ENCODE measurements around the gene CIZ1. TPM values are rescaled to one million over a fixed set of nuclear protein-coding genes. Genes with fewer than 3 reads are reported as not detected.
A peak's percentile ranks its signal among the peaks of the same experiment; 100 is the strongest.

Gene CIZ1
- total and polyA plus RNA-seq, 9 of the 15 experiments (the other 6 are each of a cell fraction or from before 2014, with no cell fraction given) = 6.6 to 329 (median 87.8) TPM

DNA sequence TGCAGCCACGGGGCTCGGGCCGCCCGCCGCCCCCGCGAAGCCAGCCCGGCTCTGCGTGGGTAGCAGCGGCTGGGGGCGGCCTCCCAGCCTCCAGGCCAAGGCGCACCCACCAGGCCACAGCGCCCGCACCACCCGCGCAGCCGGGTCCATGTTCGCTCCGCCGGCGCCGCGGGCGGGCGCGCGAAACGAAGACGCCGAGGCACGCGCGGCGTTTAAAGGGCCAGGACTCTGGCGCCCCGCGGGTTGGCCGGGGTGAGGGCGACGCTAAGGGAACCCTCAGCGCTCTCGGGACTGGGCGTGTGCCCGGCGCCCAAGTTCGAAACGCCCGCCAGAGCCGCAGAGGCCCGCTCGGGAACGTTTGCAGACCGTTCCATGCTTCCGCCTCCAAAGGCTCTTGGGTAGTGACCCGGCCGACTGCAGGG lies 63.8 kb downstream of the CIZ1 start, which contains the start of gene PTGES2 (continued):
- TF ChIP-seq ZFP91 (CRISPR knock-in tag; IDR thresholded peaks at IDR 0.05) (peak; percentile 99), TCF7L2 (IDR thresholded peaks at IDR 0.05; ENCODE audit: low read depth, low read length) (0 out of 2 replicates have a peak, but pooled peaks have one; percentile 14), JUN (IDR thresholded peaks at IDR 0.05; ENCODE audit: borderline replicate concordance, low read depth, low read length) (no peak), JUN (CRISPR knock-in tag; IDR thresholded peaks at IDR 0.05; ENCODE audit: borderline replicate concordance) (no peak), FOXP1 (CRISPR knock-in tag; IDR thresholded peaks at IDR 0.05) (peak; percentile 32; the same call in 1 of the 2 replicates), TRIM24 (IDR thresholded peaks at IDR 0.05) (no peak), MCM5 (IDR thresholded peaks at IDR 0.05; ENCODE audit: low read depth) (no peak), CREB3 (tag; conservative IDR thresholded peaks at IDR 0.05; ENCODE audit: low read depth) (no peak), FOXA3 (CRISPR knock-in tag; conservative IDR thresholded peaks at IDR 0.05 in 1 of 2, IDR thresholded peaks at IDR 0.05 in 1 of 2) (no peak), JUND (IDR thresholded peaks at IDR 0.05; ENCODE audit: borderline replicate concordance, low read depth, low read length) (no peak), JUND (tag; IDR thresholded peaks at IDR 0.05; ENCODE audit: borderline replicate concordance, low read depth, low read length) (no peak), FOS (IDR thresholded peaks at IDR 0.05; ENCODE audit: extremely low read depth, insufficient read length) (no peak), NFXL1 (CRISPR knock-in tag; IDR thresholded peaks at IDR 0.05) (no peak), SRSF1 (IDR thresholded peaks at IDR 0.05; ENCODE audit: low read depth, low read length) (no peak), COPS2 (conservative IDR thresholded peaks at IDR 0.05) (no peak)
- TF ChIP-seq, protein P1, sequence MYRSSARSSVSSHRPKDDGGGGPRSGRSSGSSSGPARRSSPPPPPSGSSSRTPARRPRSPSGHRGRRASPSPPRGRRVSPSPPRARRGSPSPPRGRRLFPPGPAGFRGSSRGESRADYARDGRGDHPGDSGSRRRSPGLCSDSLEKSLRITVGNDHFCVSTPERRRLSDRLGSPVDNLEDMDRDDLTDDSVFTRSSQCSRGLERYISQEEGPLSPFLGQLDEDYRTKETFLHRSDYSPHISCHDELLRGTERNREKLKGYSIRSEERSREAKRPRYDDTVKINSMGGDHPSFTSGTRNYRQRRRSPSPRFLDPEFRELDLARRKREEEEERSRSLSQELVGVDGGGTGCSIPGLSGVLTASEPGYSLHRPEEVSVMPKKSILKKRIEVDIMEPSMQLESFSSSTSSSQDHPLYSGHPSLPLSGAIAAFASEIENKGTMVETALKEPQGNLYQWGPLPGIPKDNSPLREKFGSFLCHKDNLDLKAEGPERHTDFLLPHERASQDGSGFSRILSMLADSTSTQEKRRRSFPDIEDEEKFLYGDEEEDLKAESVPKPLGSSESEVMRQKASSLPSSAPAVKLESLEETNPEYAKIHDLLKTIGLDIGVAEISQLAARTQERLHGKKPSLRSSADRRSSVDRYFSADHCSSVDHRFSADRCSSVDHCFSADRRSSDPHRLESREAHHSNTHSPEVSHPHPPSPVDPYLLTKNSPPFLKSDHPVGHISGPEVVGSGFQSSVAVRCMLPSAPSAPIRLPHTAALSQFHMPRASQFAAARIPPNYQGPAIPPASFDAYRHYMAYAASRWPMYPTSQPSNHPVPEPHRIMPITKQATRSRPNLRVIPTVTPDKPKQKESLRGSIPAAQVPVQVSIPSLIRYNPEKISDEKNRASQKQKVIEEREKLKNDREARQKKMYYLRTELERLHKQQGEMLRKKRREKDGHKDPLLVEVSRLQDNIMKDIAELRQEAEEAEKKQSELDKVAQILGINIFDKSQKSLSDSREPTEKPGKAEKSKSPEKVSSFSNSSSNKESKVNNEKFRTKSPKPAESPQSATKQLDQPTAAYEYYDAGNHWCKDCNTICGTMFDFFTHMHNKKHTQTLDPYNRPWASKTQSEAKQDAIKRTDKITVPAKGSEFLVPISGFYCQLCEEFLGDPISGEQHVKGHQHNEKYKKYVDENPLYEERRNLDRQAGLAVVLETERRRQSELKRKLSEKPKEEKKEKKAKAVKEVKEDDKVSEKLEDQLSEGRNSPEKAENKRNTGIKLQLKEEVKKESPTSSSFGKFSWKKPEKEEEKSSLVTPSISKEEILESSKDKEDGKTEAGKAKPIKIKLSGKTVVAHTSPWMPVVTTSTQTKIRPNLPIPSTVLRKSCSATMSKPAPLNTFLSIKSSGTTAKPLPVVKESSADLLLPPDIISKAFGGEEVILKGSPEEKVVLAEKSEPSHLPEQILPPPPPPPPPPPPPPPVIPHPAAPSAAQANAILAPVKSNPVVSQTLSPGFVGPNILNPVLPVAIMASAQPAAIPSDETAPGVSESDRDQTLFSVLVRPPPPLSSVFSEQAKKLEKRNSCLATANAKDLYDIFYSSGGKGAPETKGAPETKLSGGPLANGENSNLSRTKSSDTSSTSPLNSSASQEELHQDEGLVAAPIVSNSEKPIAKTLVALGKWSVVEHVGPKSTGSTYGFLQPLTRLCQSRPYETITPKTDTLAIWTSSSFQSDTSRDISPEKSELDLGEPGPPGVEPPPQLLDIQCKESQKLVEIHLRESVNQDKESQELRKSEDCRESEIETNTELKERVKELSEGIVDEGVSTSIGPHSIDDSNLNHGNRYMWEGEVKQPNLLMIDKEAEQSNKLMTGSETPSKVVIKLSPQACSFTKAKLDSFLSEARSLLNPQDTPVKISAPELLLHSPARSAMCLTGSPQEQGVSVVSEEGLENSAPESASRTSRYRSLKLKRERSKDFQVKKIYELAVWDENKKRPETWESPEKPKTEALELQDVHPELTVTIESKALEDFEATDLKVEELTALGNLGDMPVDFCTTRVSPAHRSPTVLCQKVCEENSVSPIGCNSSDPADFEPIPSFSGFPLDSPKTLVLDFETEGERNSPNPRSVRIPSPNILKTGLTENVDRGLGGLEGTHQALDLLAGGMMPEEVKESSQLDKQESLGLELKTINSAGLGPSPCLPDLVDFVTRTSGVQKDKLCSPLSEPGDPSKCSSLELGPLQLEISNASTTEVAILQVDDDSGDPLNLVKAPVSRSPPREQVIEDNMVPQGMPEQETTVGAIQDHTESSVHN (IDR thresholded peaks at IDR 0.05; ENCODE audit: borderline replicate concordance in 1 of 2, low read depth in 1 of 2) = no peak

Measured in K562 (cell line).